GM12878 (cell line): ENCODE results near the gene PCDHGC3.

Experiments
- CHD1 ChIP-seq: IDR thresholded peaks from 2 replicates; pipeline ENCODE4 v1.6.1; 2012; ENCODE audit warnings: low read depth, low read length, improper control_type of control experiment
- EZH2 ChIP-seq: IDR thresholded peaks from 2 replicates; pipeline ENCODE4 v1.6.1; 2012; ENCODE audit warnings: low read depth, mild to moderate bottlenecking, control low read depth, inconsistent platforms, low read length, borderline replicate concordance; ENCODE audit not compliant: control insufficient read depth
- FOXK2 ChIP-seq: fragments of 450-650 bp; IDR thresholded peaks from 2 replicates; pipeline ENCODE4 v1.6.1; 2017; ENCODE audit warnings: mild to moderate bottlenecking, moderate library complexity
- MYC ChIP-seq: IDR thresholded peaks from 2 replicates; pipeline ENCODE4 v1.6.1; 2011; ENCODE audit warnings: mild to moderate bottlenecking, low read length, moderate library complexity, inconsistent platforms; ENCODE audit not compliant: insufficient read depth, insufficient replicate concordance, insufficient read length, severe bottlenecking
- NR2C2 ChIP-seq: IDR thresholded peaks from 2 replicates; pipeline ENCODE4 v1.6.1; 2011; ENCODE audit warnings: borderline replicate concordance, low read depth; ENCODE audit not compliant: control insufficient read depth, insufficient read length
- POLR2A ChIP-seq: IDR thresholded peaks from 2 replicates; pipeline ENCODE4 v1.6.1; 2011; ENCODE audit warnings: low read depth, mild to moderate bottlenecking, low read length
- POLR2AphosphoS5 ChIP-seq: IDR thresholded peaks from 2 replicates; pipeline ENCODE4 v1.6.1; 2011; ENCODE audit warnings: mild to moderate bottlenecking, low read length, inconsistent platforms
- POU2F2 ChIP-seq: IDR thresholded peaks from 3 replicates; pipeline ENCODE4 v1.6.1; 2011; ENCODE audit warnings: low read depth, mild to moderate bottlenecking, low read length, borderline replicate concordance
- RAD51 ChIP-seq: fragments of 450-650 bp; IDR thresholded peaks from 2 replicates; pipeline ENCODE4 v1.6.1; 2016; ENCODE audit warnings: moderate library complexity, mild to moderate bottlenecking, inconsistent platforms
- USF2 ChIP-seq: IDR thresholded peaks from 2 replicates; pipeline ENCODE4 v1.6.1; 2011; ENCODE audit warnings: low read depth, low read length, improper control_type of control experiment, borderline replicate concordance
- TF ChIP-seq, protein P1 (sequence below), 3 experiments: IDR thresholded peaks in 2 of 3; conservative IDR thresholded peaks in 1 of 3; 2 replicates each; pipeline ENCODE4 v1.5.1; 2011; ENCODE audit warnings: low read depth in 3 of 3, low read length in 3 of 3, mild to moderate bottlenecking in 3 of 3, control low read depth in 2 of 3, moderate library complexity in 2 of 3, inconsistent platforms in 1 of 3, mixed read lengths in 1 of 3; ENCODE audit not compliant: control insufficient read depth in 2 of 3, insufficient read depth in 1 of 3; ENCODE audit errors: extremely low read depth in 1 of 3
- TF ChIP-seq, protein P2 (sequence below): fragments of 450-650 bp; IDR thresholded peaks from 2 replicates; pipeline ENCODE4 v1.6.1; 2016; ENCODE audit warnings: mild to moderate bottlenecking, moderate library complexity, borderline replicate concordance
- TF ChIP-seq, protein P3 (sequence below): IDR thresholded peaks from 2 replicates; pipeline ENCODE4 v1.6.1; 2012; ENCODE audit warnings: mild to moderate bottlenecking, low read depth, low read length

DNA sequence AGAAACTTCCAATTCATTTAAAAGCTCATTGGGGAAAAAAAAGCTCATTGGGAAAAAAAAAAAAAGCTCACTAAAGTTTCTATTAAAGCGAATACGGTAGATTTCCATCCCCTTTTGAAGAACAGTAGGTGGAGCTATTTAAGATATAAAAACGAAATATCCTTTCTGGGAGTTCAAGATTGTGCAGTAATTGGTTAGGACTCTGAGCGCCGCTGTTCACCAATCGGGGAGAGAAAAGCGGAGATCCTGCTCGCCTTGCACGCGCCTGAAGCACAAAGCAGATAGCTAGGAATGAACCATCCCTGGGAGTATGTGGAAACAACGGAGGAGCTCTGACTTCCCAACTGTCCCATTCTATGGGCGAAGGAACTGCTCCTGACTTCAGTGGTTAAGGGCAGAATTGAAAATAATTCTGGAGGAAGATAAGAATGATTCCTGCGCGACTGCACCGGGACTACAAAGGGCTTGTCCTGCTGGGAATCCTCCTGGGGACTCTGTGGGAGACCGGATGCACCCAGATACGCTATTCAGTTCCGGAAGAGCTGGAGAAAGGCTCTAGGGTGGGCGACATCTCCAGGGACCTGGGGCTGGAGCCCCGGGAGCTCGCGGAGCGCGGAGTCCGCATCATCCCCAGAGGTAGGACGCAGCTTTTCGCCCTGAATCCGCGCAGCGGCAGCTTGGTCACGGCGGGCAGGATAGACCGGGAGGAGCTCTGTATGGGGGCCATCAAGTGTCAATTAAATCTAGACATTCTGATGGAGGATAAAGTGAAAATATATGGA lies 45.2 kb upstream of the PCDHGC3 start, which contains the start of gene PCDHGA12:
- TF ChIP-seq CHD1 (no peak), RAD51 (no peak), EZH2 (no peak), FOXK2 (no peak), MYC (no peak), POLR2AphosphoS5 (no peak), NR2C2 (no peak), USF2 (no peak), POLR2A (no peak), POU2F2 (no peak)
- TF ChIP-seq, protein P1, sequence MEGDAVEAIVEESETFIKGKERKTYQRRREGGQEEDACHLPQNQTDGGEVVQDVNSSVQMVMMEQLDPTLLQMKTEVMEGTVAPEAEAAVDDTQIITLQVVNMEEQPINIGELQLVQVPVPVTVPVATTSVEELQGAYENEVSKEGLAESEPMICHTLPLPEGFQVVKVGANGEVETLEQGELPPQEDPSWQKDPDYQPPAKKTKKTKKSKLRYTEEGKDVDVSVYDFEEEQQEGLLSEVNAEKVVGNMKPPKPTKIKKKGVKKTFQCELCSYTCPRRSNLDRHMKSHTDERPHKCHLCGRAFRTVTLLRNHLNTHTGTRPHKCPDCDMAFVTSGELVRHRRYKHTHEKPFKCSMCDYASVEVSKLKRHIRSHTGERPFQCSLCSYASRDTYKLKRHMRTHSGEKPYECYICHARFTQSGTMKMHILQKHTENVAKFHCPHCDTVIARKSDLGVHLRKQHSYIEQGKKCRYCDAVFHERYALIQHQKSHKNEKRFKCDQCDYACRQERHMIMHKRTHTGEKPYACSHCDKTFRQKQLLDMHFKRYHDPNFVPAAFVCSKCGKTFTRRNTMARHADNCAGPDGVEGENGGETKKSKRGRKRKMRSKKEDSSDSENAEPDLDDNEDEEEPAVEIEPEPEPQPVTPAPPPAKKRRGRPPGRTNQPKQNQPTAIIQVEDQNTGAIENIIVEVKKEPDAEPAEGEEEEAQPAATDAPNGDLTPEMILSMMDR (IDR thresholded peaks at IDR 0.05 in 2 of 3, conservative IDR thresholded peaks at IDR 0.05 in 1 of 3; ENCODE audit: control insufficient read depth in 2 of 3, extremely low read depth in 1 of 3, insufficient read depth in 1 of 3, low read depth in 3 of 3, low read length in 3 of 3), result peak; percentile 62 to 82 (median 68)
- TF ChIP-seq, protein P2, sequence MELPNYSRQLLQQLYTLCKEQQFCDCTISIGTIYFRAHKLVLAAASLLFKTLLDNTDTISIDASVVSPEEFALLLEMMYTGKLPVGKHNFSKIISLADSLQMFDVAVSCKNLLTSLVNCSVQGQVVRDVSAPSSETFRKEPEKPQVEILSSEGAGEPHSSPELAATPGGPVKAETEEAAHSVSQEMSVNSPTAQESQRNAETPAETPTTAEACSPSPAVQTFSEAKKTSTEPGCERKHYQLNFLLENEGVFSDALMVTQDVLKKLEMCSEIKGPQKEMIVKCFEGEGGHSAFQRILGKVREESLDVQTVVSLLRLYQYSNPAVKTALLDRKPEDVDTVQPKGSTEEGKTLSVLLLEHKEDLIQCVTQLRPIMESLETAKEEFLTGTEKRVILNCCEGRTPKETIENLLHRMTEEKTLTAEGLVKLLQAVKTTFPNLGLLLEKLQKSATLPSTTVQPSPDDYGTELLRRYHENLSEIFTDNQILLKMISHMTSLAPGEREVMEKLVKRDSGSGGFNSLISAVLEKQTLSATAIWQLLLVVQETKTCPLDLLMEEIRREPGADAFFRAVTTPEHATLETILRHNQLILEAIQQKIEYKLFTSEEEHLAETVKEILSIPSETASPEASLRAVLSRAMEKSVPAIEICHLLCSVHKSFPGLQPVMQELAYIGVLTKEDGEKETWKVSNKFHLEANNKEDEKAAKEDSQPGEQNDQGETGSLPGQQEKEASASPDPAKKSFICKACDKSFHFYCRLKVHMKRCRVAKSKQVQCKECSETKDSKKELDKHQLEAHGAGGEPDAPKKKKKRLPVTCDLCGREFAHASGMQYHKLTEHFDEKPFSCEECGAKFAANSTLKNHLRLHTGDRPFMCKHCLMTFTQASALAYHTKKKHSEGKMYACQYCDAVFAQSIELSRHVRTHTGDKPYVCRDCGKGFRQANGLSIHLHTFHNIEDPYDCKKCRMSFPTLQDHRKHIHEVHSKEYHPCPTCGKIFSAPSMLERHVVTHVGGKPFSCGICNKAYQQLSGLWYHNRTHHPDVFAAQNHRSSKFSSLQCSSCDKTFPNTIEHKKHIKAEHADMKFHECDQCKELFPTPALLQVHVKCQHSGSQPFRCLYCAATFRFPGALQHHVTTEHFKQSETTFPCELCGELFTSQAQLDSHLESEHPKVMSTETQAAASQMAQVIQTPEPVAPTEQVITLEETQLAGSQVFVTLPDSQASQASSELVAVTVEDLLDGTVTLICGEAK, result no peak
- TF ChIP-seq, protein P3, sequence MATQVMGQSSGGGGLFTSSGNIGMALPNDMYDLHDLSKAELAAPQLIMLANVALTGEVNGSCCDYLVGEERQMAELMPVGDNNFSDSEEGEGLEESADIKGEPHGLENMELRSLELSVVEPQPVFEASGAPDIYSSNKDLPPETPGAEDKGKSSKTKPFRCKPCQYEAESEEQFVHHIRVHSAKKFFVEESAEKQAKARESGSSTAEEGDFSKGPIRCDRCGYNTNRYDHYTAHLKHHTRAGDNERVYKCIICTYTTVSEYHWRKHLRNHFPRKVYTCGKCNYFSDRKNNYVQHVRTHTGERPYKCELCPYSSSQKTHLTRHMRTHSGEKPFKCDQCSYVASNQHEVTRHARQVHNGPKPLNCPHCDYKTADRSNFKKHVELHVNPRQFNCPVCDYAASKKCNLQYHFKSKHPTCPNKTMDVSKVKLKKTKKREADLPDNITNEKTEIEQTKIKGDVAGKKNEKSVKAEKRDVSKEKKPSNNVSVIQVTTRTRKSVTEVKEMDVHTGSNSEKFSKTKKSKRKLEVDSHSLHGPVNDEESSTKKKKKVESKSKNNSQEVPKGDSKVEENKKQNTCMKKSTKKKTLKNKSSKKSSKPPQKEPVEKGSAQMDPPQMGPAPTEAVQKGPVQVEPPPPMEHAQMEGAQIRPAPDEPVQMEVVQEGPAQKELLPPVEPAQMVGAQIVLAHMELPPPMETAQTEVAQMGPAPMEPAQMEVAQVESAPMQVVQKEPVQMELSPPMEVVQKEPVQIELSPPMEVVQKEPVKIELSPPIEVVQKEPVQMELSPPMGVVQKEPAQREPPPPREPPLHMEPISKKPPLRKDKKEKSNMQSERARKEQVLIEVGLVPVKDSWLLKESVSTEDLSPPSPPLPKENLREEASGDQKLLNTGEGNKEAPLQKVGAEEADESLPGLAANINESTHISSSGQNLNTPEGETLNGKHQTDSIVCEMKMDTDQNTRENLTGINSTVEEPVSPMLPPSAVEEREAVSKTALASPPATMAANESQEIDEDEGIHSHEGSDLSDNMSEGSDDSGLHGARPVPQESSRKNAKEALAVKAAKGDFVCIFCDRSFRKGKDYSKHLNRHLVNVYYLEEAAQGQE, result no peak
